IMR-90 (cell line): ENCODE data around the gene CD44. TPM values are rescaled to one million over a fixed set of nuclear protein-coding genes. Genes with fewer than 3 reads are reported as not detected.

ENCODE experiments used
- ATAC-seq: fragments of 200-7000 bp; cut with Tn5 transposase; 2 replicates; pipeline ENCODE4 v1.9.1; 2020; ENCODE audit warnings: low read depth, mild to moderate bottlenecking, moderate library complexity
- BruUV-seq: library from RNA; stranded (reverse); fragments of 400-500 nt; replicated peaks from 2 replicates; lab custom pipeline; 2021; lab: Mats Ljungman, UMichigan
- CTCF ChIA-PET: fragments of 300-600 bp; formaldehyde crosslinking; extraction: SDS; loops from one replicate; lab custom pipeline; 2021; ENCODE audit warnings: antibody characterized with exemption; lab: Yijun Ruan, JAX
- POLR2A ChIA-PET: fragments of 300-600 bp; sonication (Branson Sonifier 250); formaldehyde crosslinking; loops from one replicate; lab custom pipeline; 2022; ENCODE audit warnings: antibody characterized with exemption; ENCODE audit not compliant: unreplicated experiment; lab: Charles Lee
- DNase-seq: peaks from one replicate; pipeline ENCODE4 v3.0.0; 2013
- H2AFZ ChIP-seq: replicated peaks from 2 replicates; pipeline ENCODE3; 2013; ENCODE audit warnings: low read length, mild to moderate bottlenecking; ENCODE audit not compliant: poor library complexity
- H2AK5ac ChIP-seq: 2 replicates; pipeline ENCODE4 v1.6.1; 2013; ENCODE audit warnings: low read depth, low read length, inconsistent platforms
- H2AK9ac ChIP-seq: replicated peaks from 2 replicates; pipeline ENCODE3; 2013; ENCODE audit warnings: mild to moderate bottlenecking, low read depth, low read length, moderate library complexity; ENCODE audit not compliant: poor library complexity
- H2BK120ac ChIP-seq: 2 replicates; pipeline ENCODE4 v1.6.1; 2013; ENCODE audit warnings: low read depth, low read length, inconsistent platforms
- H2BK15ac ChIP-seq: 3 replicates; pipeline ENCODE4 v1.6.1; 2013; ENCODE audit warnings: low read depth, low read length, inconsistent platforms
- H2BK20ac ChIP-seq: 2 replicates; pipeline ENCODE4 v1.6.1; 2013; ENCODE audit warnings: low read depth, mild to moderate bottlenecking, inconsistent platforms, low read length, moderate library complexity
- H2BK5ac ChIP-seq: 2 replicates; pipeline ENCODE4 v1.6.1; 2013; ENCODE audit warnings: mild to moderate bottlenecking, low read depth, low read length, inconsistent platforms; ENCODE audit not compliant: poor library complexity, severe bottlenecking
- H3K14ac ChIP-seq: replicated peaks from 2 replicates; pipeline ENCODE4 v1.6.1; 2013; ENCODE audit warnings: low read depth, low read length, inconsistent platforms
- H3K18ac ChIP-seq: 2 replicates; pipeline ENCODE4 v1.6.1; 2013; ENCODE audit warnings: low read depth, low read length, control low read depth
- H3K23ac ChIP-seq: 2 replicates; pipeline ENCODE4 v1.6.1; 2013; ENCODE audit warnings: low read depth, low read length, inconsistent platforms
- H3K27ac ChIP-seq: 2 replicates; pipeline ENCODE4 v1.5.1; 2013; ENCODE audit warnings: mild to moderate bottlenecking, control low read depth, low read length; ENCODE audit not compliant: insufficient read depth
- H3K27me3 ChIP-seq: 2 replicates; pipeline ENCODE4 v1.6.1; 2013; ENCODE audit warnings: low read length; ENCODE audit not compliant: control insufficient read depth, insufficient read depth
- H3K36me3 ChIP-seq: 2 replicates; pipeline ENCODE4 v1.6.1; 2013; ENCODE audit warnings: low read length, mixed read lengths; ENCODE audit not compliant: control insufficient read depth, insufficient read depth
- H3K4ac ChIP-seq: 2 replicates; pipeline ENCODE4 v1.6.1; 2013; ENCODE audit warnings: low read depth, low read length, inconsistent platforms
- H3K4me1 ChIP-seq: 2 replicates; pipeline ENCODE4 v1.6.1; 2013; ENCODE audit warnings: low read length, mixed read lengths; ENCODE audit not compliant: control insufficient read depth, insufficient read depth
- H3K4me2 ChIP-seq: 2 replicates; pipeline ENCODE4 v1.6.1; 2013; ENCODE audit warnings: low read depth, mild to moderate bottlenecking, control low read depth, low read length, moderate library complexity
- H3K4me3 ChIP-seq: 2 replicates; pipeline ENCODE4 v1.5.1; 2013; ENCODE audit warnings: low read depth, mild to moderate bottlenecking, control low read depth, low read length, moderate library complexity; ENCODE audit not compliant: insufficient read depth
- H3K56ac ChIP-seq: 2 replicates; pipeline ENCODE4 v1.6.1; 2013; ENCODE audit warnings: low read length, inconsistent platforms; ENCODE audit not compliant: insufficient read depth; ENCODE audit errors: extremely low read depth
- H3K79me1 ChIP-seq, 2 experiments: 2 replicates each; pipeline ENCODE4 v1.6.1; 2013; ENCODE audit warnings: low read length in 2 of 2, inconsistent platforms in 1 of 2, low read depth in 1 of 2
- H3K9ac ChIP-seq: 2 replicates; pipeline ENCODE4 v1.6.1; 2013; ENCODE audit warnings: low read depth, low read length, control low read depth
- H3K9me1 ChIP-seq: 2 replicates; pipeline ENCODE4 v1.6.1; 2013; ENCODE audit warnings: low read length, inconsistent platforms; ENCODE audit not compliant: insufficient read depth
- H3K9me3 ChIP-seq: 2 replicates; pipeline ENCODE4 v1.6.1; 2013; ENCODE audit warnings: low read length; ENCODE audit not compliant: control insufficient read depth, insufficient read depth
- H4K20me1 ChIP-seq: 2 replicates; pipeline ENCODE4 v1.6.1; 2013; ENCODE audit warnings: low read length, inconsistent platforms; ENCODE audit not compliant: insufficient read depth
- H4K5ac ChIP-seq: 2 replicates; pipeline ENCODE4 v1.6.1; 2013; ENCODE audit warnings: mild to moderate bottlenecking, low read depth, low read length, control low read depth
- H4K8ac ChIP-seq, 2 experiments: 2 replicates each; pipeline ENCODE4 v1.6.1; 2013; ENCODE audit warnings: low read depth in 2 of 2, low read length in 2 of 2, control low read depth in 1 of 2, inconsistent platforms in 1 of 2
- H4K91ac ChIP-seq: 2 replicates; pipeline ENCODE4 v1.6.1; 2013; ENCODE audit warnings: low read depth, low read length, inconsistent platforms; ENCODE audit not compliant: insufficient read depth
- BHLHE40 ChIP-seq: fragments of 150-350 bp; IDR thresholded peaks from 2 replicates; pipeline ENCODE4 v1.6.1; 2016; ENCODE audit warnings: mild to moderate bottlenecking, low read depth, low read length
- CHD1 ChIP-seq: IDR thresholded peaks from 2 replicates; pipeline ENCODE4 v1.6.1; 2012; ENCODE audit warnings: low read depth, low read length, improper control_type of control experiment
- MAZ ChIP-seq: IDR thresholded peaks from 2 replicates; pipeline ENCODE4 v1.6.1; 2012; ENCODE audit warnings: low read depth, mild to moderate bottlenecking, low read length, improper control_type of control experiment, moderate library complexity, borderline replicate concordance
- NFE2L2 ChIP-seq: fragments of 150-350 bp; IDR thresholded peaks from 2 replicates; pipeline ENCODE4 v1.6.1; 2016; ENCODE audit warnings: low read depth, mild to moderate bottlenecking, low read length
- POLR2A ChIP-seq: IDR thresholded peaks from 2 replicates; pipeline ENCODE4 v1.6.1; 2012; ENCODE audit warnings: mild to moderate bottlenecking, low read depth, low read length
- WGBS, 2 experiments: methylation state at CpG; one replicate each; pipeline versions ENCODE4 v1.1.5 to v1.1.7; 2013; ENCODE audit warnings: missing lambda C conversion rate in 2 of 2; ENCODE audit not compliant: insufficient read length in 1 of 2; ENCODE audit errors: extremely low coverage in 2 of 2; 5-methylcytosine and 5-hydroxymethylcytosine counted together
- dilution Hi-C: fragments of 300-500 bp; cut with HindIII; formaldehyde crosslinking; loops from one replicate; pipeline ENCODE4 v1.14.3; 2018; ENCODE audit warnings: low sequenced_read_pairs; ENCODE audit not compliant: unreplicated experiment
- in situ Hi-C: fragments of 300-500 bp; cut with MboI; formaldehyde crosslinking; loops from 3 replicates; pipeline ENCODE4 v1.14.3; 2019; ENCODE audit warnings: low sequenced_read_pairs, inconsistent platforms, mixed read lengths
- intact Hi-C: fragments of 100-400 bp; cut with micrococcal nuclease; formaldehyde crosslinking; loops from 2 replicates; pipeline ENCODE4 v1.10.0; 2022
- polyA plus RNA-seq, 3 experiments: library from polyadenylated mRNA; depleted of rRNA; stranded (reverse); fragments of >200 nt; gene quantifications; 2 replicates each; pipeline ENCODE4 v1.2.3, GENCODE V29; 2012; ENCODE audit warnings: low replicate concordance in 1 of 3
- total RNA-seq: library from RNA; depleted of rRNA; stranded (reverse); fragments of >200 nt; gene quantifications from 2 replicates; pipeline ENCODE4 v1.2.3, GENCODE V29; 2012
- TF ChIP-seq, protein P1 (sequence below): fragments of 150-350 bp; IDR thresholded peaks from 2 replicates; pipeline ENCODE4 v1.6.1; 2017; ENCODE audit warnings: mild to moderate bottlenecking, antibody characterized with exemption, low read length, low read depth
- TF ChIP-seq, protein P2 (sequence below): fragments of 150-350 bp; IDR thresholded peaks from 2 replicates; pipeline ENCODE4 v1.6.1; 2016; ENCODE audit warnings: low read depth, mild to moderate bottlenecking, low read length, moderate library complexity, borderline replicate concordance

CD44 gene
- total and polyA plus RNA-seq, 2 of the 4 experiments (the other 2 are of a cell fraction) = 357 to 947 TPM

- dilution Hi-C loops (no loop called here), intact Hi-C loops (no loop called here), in situ Hi-C loops (no loop called here)
- Histone ChIP-seq H2BK15ac (peak overlapping the region; percentile 91; the same call in 2 of the 3 replicates), H3K27ac (peak overlapping the region; percentile 4; the same call in 1 of the 2 replicates), H3K18ac (no peak overlapping the region; the same call in 1 of the 2 replicates), H3K4me2 (peak overlapping the region; percentile 54; the same call in 1 of the 2 replicates), H3K9me3 (no peaks in the 10 kb centered on the region), H4K5ac (no peak overlapping the region), H2BK5ac (peak overlapping the region; percentile 90), H4K20me1 (no peaks in the 10 kb centered on the region), H3K56ac (no peak overlapping the region), H3K9me1 (peaks cover 7% of the 10 kb centered on the region), H3K9ac (no peak overlapping the region), H2AK9ac (no peak overlapping the region), H3K27me3 (no peaks in the 10 kb centered on the region), H3K4ac (peak overlapping the region; percentile 89; the same call in 1 of the 2 replicates), H3K23ac (peak overlapping the region; percentile 12; the same call in 1 of the 2 replicates), H3K4me1 (peaks cover 8% of the 10 kb centered on the region), H2AK5ac (no peak overlapping the region), H3K36me3 (no peaks in the 10 kb centered on the region), H3K4me3 (no peak overlapping the region), H2BK20ac (peak overlapping the region; percentile 86), H2BK120ac (peak overlapping the region; percentile 95; the same call in 1 of the 2 replicates), H2AFZ (no peak overlapping the region), H3K79me1 (peaks cover 0 to 9% of the 10 kb centered on the region in 2 experiments; a peak in 3 of 4 replicates), H4K8ac (peak overlapping the region in 1 of 2 experiments; percentile 82; a peak in 1 of 4 replicates), H3K14ac (0 out of 2 replicates have a peak overlapping the region, but pooled peaks have one; percentile 3), H4K91ac (no peak overlapping the region)
- 0% methylated on average over 1 of the region's 6 CpGs; no CpG with 5 or more reads in 1 of the 2 experiments for WGBS, 2 experiments
- TF ChIP-seq MAZ (no peak), POLR2A (no peak), NFE2L2 (no peak), CHD1 (no peak), BHLHE40 (no peak)
- TF ChIP-seq, protein P1, sequence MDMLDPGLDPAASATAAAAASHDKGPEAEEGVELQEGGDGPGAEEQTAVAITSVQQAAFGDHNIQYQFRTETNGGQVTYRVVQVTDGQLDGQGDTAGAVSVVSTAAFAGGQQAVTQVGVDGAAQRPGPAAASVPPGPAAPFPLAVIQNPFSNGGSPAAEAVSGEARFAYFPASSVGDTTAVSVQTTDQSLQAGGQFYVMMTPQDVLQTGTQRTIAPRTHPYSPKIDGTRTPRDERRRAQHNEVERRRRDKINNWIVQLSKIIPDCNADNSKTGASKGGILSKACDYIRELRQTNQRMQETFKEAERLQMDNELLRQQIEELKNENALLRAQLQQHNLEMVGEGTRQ = no peak
- TF ChIP-seq, protein P2, sequence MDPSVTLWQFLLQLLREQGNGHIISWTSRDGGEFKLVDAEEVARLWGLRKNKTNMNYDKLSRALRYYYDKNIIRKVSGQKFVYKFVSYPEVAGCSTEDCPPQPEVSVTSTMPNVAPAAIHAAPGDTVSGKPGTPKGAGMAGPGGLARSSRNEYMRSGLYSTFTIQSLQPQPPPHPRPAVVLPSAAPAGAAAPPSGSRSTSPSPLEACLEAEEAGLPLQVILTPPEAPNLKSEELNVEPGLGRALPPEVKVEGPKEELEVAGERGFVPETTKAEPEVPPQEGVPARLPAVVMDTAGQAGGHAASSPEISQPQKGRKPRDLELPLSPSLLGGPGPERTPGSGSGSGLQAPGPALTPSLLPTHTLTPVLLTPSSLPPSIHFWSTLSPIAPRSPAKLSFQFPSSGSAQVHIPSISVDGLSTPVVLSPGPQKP = no peak
- POLR2A ChIA-PET = interaction anchor here (0.5 kb wide), 1 partner anchor 751 kb away, joined by 3 read pairs; no protein-coding TSS in a partner anchor
- BruUV-seq = no TSS peak
- DNase-seq (peak; percentile 71), ATAC-seq (peak; percentile 64)
- CTCF ChIA-PET = no interaction called here
Measured at GRCh38 chr11:35100013-35100383, 39.0 kb upstream of the CD44 start.
